SK-N-SH (cell line): ENCODE results near the gene IFNL1. TPM values are rescaled to one million over a fixed set of nuclear protein-coding genes. Genes with fewer than 3 reads are reported as not detected.

Experiments
- CTCF ChIA-PET: fragments of 300-600, 350-600 bp; formaldehyde crosslinking; extraction: SDS; loops from one replicate; lab custom pipeline; 2021; lab: Yijun Ruan, JAX
- POLR2A ChIA-PET: fragments of 350-600 bp; sonication (Branson Sonifier 250); formaldehyde crosslinking; extraction: SDS; loops from one replicate; lab custom pipeline; 2020; ENCODE audit warnings: antibody characterized with exemption, inconsistent platforms; lab: Yijun Ruan, JAX
- DNase-seq: peaks from one replicate; pipeline ENCODE4 v3.0.0; 2012
- H2AFZ ChIP-seq: fragments of 200-600 bp; sonication (generic); 2 replicates; pipeline ENCODE4 v1.8.1; 2016; ENCODE audit warnings: antibody characterized with exemption, mild to moderate bottlenecking, low read depth
- H3F3A ChIP-seq: fragments of 200-600 bp; sonication (generic); replicated peaks from 2 replicates; pipeline ENCODE3; 2016; ENCODE audit warnings: antibody characterized with exemption, mild to moderate bottlenecking; ENCODE audit not compliant: insufficient read depth
- H3K27ac ChIP-seq, 2 experiments: fragments of 200-500 bp in 1 of 2; fragments of 200-600 bp in 1 of 2; sonication (Bioruptor generic) in 1 of 2; sonication (generic), shearing (Covaris generic) in 1 of 2; 2 replicates each; pipeline versions ENCODE4 v1.5.1 to v1.6.1; 2014 to 2016; ENCODE audit warnings: low read depth in 2 of 2, inconsistent platforms in 1 of 2, low read length in 1 of 2, mild to moderate bottlenecking in 1 of 2, mixed read lengths in 1 of 2
- H3K27me3 ChIP-seq: fragments of 200-600 bp; sonication (generic), shearing (Covaris generic); 2 replicates; pipeline ENCODE4 v1.6.1; 2016; ENCODE audit warnings: mixed run types; ENCODE audit not compliant: insufficient read depth
- H3K36me3 ChIP-seq, 2 experiments: fragments of 200-500 bp in 1 of 2; fragments of 200-600 bp in 1 of 2; sonication (Bioruptor generic) in 1 of 2; sonication (generic) in 1 of 2; replicated peaks in 1 of 2; 2 replicates each; pipeline versions ENCODE3 to v1.5.1; 2014 to 2016; ENCODE audit warnings: low read length in 1 of 2, mild to moderate bottlenecking in 1 of 2; ENCODE audit not compliant: insufficient read depth in 2 of 2, control insufficient read depth in 1 of 2
- H3K4me1 ChIP-seq, 2 experiments: fragments of 200-500 bp in 1 of 2; fragments of 200-600 bp in 1 of 2; sonication (Bioruptor generic) in 1 of 2; sonication (generic), shearing (Covaris generic) in 1 of 2; 2 replicates each; pipeline versions ENCODE4 v1.5.1 to v1.6.1; 2014 to 2016; ENCODE audit warnings: low read depth in 1 of 2, low read length in 1 of 2, mixed run types in 1 of 2; ENCODE audit not compliant: insufficient read depth in 2 of 2, control insufficient read depth in 1 of 2
- H3K4me2 ChIP-seq: fragments of 200-600 bp; sonication (generic), shearing (Covaris generic); 2 replicates; pipeline ENCODE4 v1.6.1; 2017; ENCODE audit warnings: mixed run types
- H3K4me3 ChIP-seq, 2 experiments: fragments of 200-500 bp in 1 of 2; fragments of 200-600 bp in 1 of 2; sonication (Bioruptor generic) in 1 of 2; sonication (generic), shearing (Covaris generic) in 1 of 2; 2 replicates each; pipeline versions ENCODE4 v1.5.1 to v1.8.1; 2014 to 2016; ENCODE audit warnings: low read depth in 2 of 2, inconsistent platforms in 1 of 2, low read length in 1 of 2, mild to moderate bottlenecking in 1 of 2, mixed read lengths in 1 of 2, moderate library complexity in 1 of 2
- H3K79me2 ChIP-seq: fragments of 200-600 bp; sonication (generic); 2 replicates; pipeline ENCODE4 v1.8.1; 2017; ENCODE audit warnings: mild to moderate bottlenecking; ENCODE audit not compliant: insufficient read depth
- H3K9ac ChIP-seq: fragments of 200-600 bp; sonication (generic); 2 replicates; pipeline ENCODE4 v1.6.1; 2017; ENCODE audit warnings: mixed run types
- H3K9me2 ChIP-seq: fragments of 200-600 bp; sonication (generic); 2 replicates; pipeline ENCODE4 v1.6.1; 2017; ENCODE audit warnings: mixed run types
- H3K9me3 ChIP-seq: fragments of 200-600 bp; sonication (generic); 2 replicates; pipeline ENCODE4 v1.6.1; 2017; ENCODE audit warnings: mixed run types, mild to moderate bottlenecking, moderate library complexity
- H4K20me1 ChIP-seq: fragments of 200-600 bp; sonication (generic); 2 replicates; pipeline ENCODE4 v1.6.1; 2017; ENCODE audit warnings: mild to moderate bottlenecking, mixed run types; ENCODE audit not compliant: insufficient read depth
- CHD2 ChIP-seq: fragments of 150-350 bp; IDR thresholded peaks from 2 replicates; pipeline ENCODE4 v1.6.1; 2018; ENCODE audit warnings: low read length; ENCODE audit not compliant: partially characterized antibody
- ELF1 ChIP-seq: IDR thresholded peaks from 2 replicates; pipeline ENCODE4 v1.4.0; 2012
- GATA2 ChIP-seq: sonication (generic); formaldehyde crosslinking; IDR thresholded peaks from 2 replicates; pipeline ENCODE4 v1.5.0; 2020; ENCODE audit warnings: mild to moderate bottlenecking, missing genetic modification reagents
- MEF2A ChIP-seq: IDR thresholded peaks from 2 replicates; pipeline ENCODE4 v1.4.0; 2012; ENCODE audit warnings: low read depth, borderline replicate concordance
- MXI1 ChIP-seq: IDR thresholded peaks from 2 replicates; pipeline ENCODE4 v1.6.1; 2012; ENCODE audit warnings: mild to moderate bottlenecking, low read depth, low read length, improper control_type of control experiment
- NFIC ChIP-seq: IDR thresholded peaks from 2 replicates; pipeline ENCODE4 v1.4.0; 2012; ENCODE audit warnings: borderline replicate concordance
- RAD21 ChIP-seq: IDR thresholded peaks from 2 replicates; pipeline ENCODE4 v1.6.1; 2012; ENCODE audit warnings: mild to moderate bottlenecking, low read length
- WGBS: methylation state at CpG from one replicate; pipeline ENCODE4 v1.1.6; 2017; ENCODE audit warnings: low lambda C conversion rate; 5-methylcytosine and 5-hydroxymethylcytosine counted together
- polyA plus RNA-seq, 3 experiments: library from polyadenylated mRNA; depleted of rRNA; stranded (reverse); fragments of >200 nt; gene quantifications; 2 replicates each; pipeline ENCODE4 v1.2.3, GENCODE V29; 2012
- TF ChIP-seq, protein P1 (sequence below): IDR thresholded peaks from 2 replicates; pipeline ENCODE4 v1.4.0; 2012; ENCODE audit warnings: low read depth, borderline replicate concordance
- TF ChIP-seq, protein P2 (sequence below): IDR thresholded peaks from 2 replicates; pipeline ENCODE4 v1.4.0; 2012; ENCODE audit warnings: low read depth, borderline replicate concordance
- TF ChIP-seq, protein P3 (sequence below): IDR thresholded peaks from 2 replicates; pipeline ENCODE4; 2012

The IFNL1 gene
- polyA plus RNA-seq, 1 of the 3 experiments (the other 2 are of a cell fraction): not detected

DNA sequence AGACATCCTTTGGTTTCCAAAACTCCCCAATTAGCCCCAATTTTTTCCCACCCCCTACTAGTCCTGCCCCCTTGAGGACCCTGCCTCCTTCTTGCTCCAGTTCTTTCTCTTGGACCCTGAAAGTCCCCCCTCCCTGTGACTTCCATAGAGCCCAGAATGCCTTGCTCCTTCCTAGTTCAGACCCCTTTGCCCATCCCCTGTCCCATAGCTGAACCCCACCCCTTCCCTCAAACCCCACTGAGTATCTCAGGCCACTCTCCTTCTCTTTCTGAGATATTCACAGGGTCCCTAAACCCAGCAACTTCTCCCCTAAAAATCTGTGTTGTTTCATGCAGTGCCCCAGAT is 25.6 kb downstream of the IFNL1 start (continued):
- TF ChIP-seq, protein P1, sequence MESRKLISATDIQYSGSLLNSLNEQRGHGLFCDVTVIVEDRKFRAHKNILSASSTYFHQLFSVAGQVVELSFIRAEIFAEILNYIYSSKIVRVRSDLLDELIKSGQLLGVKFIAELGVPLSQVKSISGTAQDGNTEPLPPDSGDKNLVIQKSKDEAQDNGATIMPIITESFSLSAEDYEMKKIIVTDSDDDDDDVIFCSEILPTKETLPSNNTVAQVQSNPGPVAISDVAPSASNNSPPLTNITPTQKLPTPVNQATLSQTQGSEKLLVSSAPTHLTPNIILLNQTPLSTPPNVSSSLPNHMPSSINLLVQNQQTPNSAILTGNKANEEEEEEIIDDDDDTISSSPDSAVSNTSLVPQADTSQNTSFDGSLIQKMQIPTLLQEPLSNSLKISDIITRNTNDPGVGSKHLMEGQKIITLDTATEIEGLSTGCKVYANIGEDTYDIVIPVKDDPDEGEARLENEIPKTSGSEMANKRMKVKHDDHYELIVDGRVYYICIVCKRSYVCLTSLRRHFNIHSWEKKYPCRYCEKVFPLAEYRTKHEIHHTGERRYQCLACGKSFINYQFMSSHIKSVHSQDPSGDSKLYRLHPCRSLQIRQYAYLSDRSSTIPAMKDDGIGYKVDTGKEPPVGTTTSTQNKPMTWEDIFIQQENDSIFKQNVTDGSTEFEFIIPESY: no peak
- TF ChIP-seq, all 33 proteins: peak for 0

DNA sequence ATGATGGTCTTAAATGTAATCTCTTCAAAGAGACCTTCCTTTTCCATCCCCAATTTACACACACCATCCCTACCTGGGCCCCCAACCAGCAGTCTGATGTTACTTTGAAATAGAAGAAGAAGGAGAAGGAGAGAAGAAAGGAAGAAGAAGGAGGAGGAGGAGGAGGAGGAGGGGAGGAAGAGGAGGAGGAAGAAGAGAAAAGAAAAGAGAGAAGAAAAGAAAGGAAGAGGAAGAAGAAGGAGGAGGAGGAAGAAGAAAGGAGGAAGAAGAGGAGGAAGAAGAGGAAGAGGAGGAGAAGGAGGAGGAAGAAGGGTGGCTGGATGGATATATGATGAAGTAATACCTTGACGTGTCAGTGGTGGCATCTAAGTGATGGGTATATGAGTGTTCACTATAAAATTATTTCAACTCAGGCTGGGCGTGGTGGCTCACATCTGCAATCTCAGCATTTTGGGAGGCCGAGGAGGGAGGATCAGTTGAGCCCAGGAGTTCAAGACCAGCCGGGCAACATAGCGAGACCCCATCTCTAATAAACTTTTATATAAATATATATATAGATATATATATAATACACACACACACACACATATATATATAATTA is 28.1 kb downstream of the IFNL1 start:
- Histone ChIP-seq H3K36me3 (no peaks in the 10 kb centered on the region), H3K27ac (no peak overlapping the region), H3K4me2 (no peak overlapping the region), H3K27me3 (no peaks in the 10 kb centered on the region), H3K9me3 (no peaks in the 10 kb centered on the region), H3K79me2 (no peaks in the 10 kb centered on the region), H3K9me2 (no peaks in the 10 kb centered on the region), H2AFZ (no peak overlapping the region), H3K9ac (no peak overlapping the region)
- no peak for DNase-seq
- TF ChIP-seq, protein P2, sequence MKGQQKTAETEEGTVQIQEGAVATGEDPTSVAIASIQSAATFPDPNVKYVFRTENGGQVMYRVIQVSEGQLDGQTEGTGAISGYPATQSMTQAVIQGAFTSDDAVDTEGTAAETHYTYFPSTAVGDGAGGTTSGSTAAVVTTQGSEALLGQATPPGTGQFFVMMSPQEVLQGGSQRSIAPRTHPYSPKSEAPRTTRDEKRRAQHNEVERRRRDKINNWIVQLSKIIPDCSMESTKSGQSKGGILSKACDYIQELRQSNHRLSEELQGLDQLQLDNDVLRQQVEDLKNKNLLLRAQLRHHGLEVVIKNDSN: no peak
- no peak for TF ChIP-seq MXI1
- no peak for TF ChIP-seq MEF2A
- TF ChIP-seq NFIC: no peak
- no peak for TF ChIP-seq RAD21
- no peak for TF ChIP-seq CHD2
- TF ChIP-seq, all 33 proteins: peak for 0
- POLR2A ChIA-PET: interaction anchor here (1.2 kb wide), 1 partner anchor 21 kb away, joined by 7 read pairs; no protein-coding TSS in a partner anchor
- Histone ChIP-seq H3K4me1 (peaks cover 0 to 6% of the 10 kb centered on the region in 2 experiments; a peak in 1 of 4 replicates), H4K20me1 (no peaks in the 10 kb centered on the region), H3F3A (peaks cover 4% of the 10 kb centered on the region), H3K4me3 (no peak overlapping the region)
- CTCF ChIA-PET: interaction anchor here (0.7 to 2.2 kb wide), 2 partner anchors 214 to 319 kb away, joined by 3 to 16 read pairs; no protein-coding TSS in a partner anchor
- 70% methylated on average over 5 of the region's 5 CpGs for WGBS

DNA sequence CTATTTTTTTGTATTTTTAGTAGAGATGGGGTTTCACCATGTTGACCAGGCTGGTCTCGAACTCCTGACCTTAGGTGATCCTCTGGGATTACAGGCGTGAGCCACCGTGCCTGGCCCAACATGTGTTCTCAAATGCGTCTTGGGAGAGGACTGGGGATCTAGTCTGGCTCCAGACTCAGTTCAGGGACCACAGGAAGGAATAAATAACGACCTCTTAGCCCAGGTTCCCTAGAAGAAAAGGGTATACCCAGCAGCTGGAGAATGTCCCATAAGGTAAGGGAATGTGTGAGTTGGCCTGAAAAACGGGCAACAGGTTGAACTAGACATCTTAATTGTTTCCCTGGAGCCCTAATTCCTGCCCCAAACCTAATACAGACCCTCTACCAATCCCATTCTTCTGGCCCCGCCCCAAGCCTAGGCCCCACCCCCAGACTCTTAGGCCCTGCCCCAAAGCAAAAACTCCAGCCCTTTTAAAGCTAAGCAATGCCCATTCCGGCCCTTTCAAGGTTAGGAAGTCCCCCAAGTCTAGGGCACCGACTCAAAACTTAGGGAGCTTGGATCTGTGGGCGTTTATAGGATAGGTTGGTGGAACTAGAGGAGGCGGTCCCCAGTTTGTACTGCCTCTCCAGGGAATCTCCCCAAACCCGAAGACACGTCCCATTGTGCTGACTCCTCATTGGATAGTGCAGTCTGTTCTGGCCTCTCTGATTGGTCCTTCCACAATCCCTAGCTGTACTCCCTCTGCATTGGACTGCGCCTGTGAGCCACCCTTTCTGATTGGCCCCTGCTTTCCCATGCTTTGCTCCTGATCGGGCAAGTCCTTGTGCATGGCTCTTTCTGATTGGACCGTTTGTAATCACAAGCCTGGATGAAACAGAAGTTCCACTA is 29.8 kb downstream of the IFNL1 start:
- no peak overlapping the region for H3K4me2 ChIP-seq
- DNase-seq: peak; percentile 53
- 65% methylated on average over 16 of the region's 16 CpGs for WGBS

More for the DNA sequence above, 29.8 kb downstream of the IFNL1 start:
- H3K9me3 ChIP-seq: no peaks in the 10 kb centered on the region
- H3K4me1 ChIP-seq: peaks cover 0 to 2% of the 10 kb centered on the region in 2 experiments; a peak in 1 of 4 replicates
- H3K27me3 ChIP-seq: no peaks in the 10 kb centered on the region
- no peak overlapping the region for H3K4me3 ChIP-seq
- H3K9me2 ChIP-seq: no peaks in the 10 kb centered on the region
- CTCF ChIA-PET: interaction anchor here (0.8 to 3.8 kb wide), 9 partner anchors 10 to 214 kb away, joined by 3 to 64 read pairs (median 6); partner anchors contain the start of genes GMFG and RPS16
- H3K27ac ChIP-seq: no peak overlapping the region
- no peaks in the 10 kb centered on the region for H4K20me1 ChIP-seq
- H3K9ac ChIP-seq: no peak overlapping the region
- TF ChIP-seq ELF1 (no peak), GATA2 (CRISPR knock-in tag) (no peak), MXI1 (no peak)
- TF ChIP-seq, protein P3, sequence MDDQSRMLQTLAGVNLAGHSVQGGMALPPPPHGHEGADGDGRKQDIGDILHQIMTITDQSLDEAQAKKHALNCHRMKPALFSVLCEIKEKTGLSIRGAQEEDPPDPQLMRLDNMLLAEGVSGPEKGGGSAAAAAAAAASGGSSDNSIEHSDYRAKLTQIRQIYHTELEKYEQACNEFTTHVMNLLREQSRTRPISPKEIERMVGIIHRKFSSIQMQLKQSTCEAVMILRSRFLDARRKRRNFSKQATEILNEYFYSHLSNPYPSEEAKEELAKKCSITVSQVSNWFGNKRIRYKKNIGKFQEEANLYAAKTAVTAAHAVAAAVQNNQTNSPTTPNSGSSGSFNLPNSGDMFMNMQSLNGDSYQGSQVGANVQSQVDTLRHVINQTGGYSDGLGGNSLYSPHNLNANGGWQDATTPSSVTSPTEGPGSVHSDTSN: no peak
- H3K79me2 ChIP-seq: no peaks in the 10 kb centered on the region
- H3F3A ChIP-seq: peaks cover 4% of the 10 kb centered on the region
- POLR2A ChIA-PET: no interaction called here
- H2AFZ ChIP-seq: no peak overlapping the region
- H3K36me3 ChIP-seq: no peaks in the 10 kb centered on the region
